Thoracic aorta (tissue), 2 donors: ENCODE data around the gene SLC41A3. TPM values are rescaled to one million over a fixed set of nuclear protein-coding genes. Genes with fewer than 3 reads are reported as not detected.
A peak's percentile ranks its signal among the peaks of the same experiment; 100 is the strongest.
"Not testable (repeated sequence)": the region's sequence is repeated elsewhere in the genome, so short reads cannot be mapped to it uniquely, and the experiment has no call there.

Experiments used
- ATAC-seq: fragments of 150-250 bp; one replicate; pipeline ENCODE4 v1.8.0; 2017; ENCODE audit warnings: low read depth; ENCODE audit not compliant: insufficient number of reproducible peaks, low FRiP score
- DNase-seq: peaks from one replicate; pipeline ENCODE4 v3.0.0-alpha.2; 2020; ENCODE audit warnings: low spot score
- H3K27ac ChIP-seq, 2 donors: fragments of 200-600 bp; sonication (generic); 1 replicate in 1 of 2; 2 replicates in 1 of 2; pipeline ENCODE4 v1.5.1; 2016; ENCODE audit warnings: mild to moderate bottlenecking in 2 of 2, moderate library complexity in 2 of 2
- H3K27me3 ChIP-seq: fragments of 200-600 bp; sonication (generic); replicated peaks from 2 replicates; pipeline ENCODE4 v1.6.0; 2016; ENCODE audit warnings: mild to moderate bottlenecking; ENCODE audit not compliant: insufficient read depth
- H3K36me3 ChIP-seq: fragments of 200-600 bp; sonication (generic); one replicate; pipeline ENCODE4 v1.5.1; 2016
- H3K4me1 ChIP-seq, 2 donors: fragments of 200-600 bp; sonication (generic); 1 replicate in 1 of 2; 2 replicates in 1 of 2; pipeline versions ENCODE4 v1.5.1 to v1.6.0; 2016; ENCODE audit warnings: low read depth in 2 of 2, mild to moderate bottlenecking in 1 of 2; ENCODE audit not compliant: control insufficient read depth in 1 of 2
- H3K4me3 ChIP-seq: fragments of 200-600 bp; sonication (generic); 2 replicates; pipeline ENCODE4 v1.5.1; 2016; ENCODE audit warnings: mild to moderate bottlenecking
- H3K9me3 ChIP-seq: fragments of 200-600 bp; sonication (generic); 2 replicates; pipeline ENCODE4 v1.5.1; 2016
- total RNA-seq, 2 donors: library from RNA; depleted of rRNA; stranded (reverse); fragments of >200 nt; gene quantifications; one replicate each; pipeline versions ENCODE4 v1.1.0 to v1.2.3, GENCODE V29; 2016
- TF ChIP-seq, protein P1 (sequence below): fragments of 200-600 bp; sonication (generic); IDR thresholded peaks from one replicate; pipeline ENCODE4 v1.5.1; 2019; ENCODE audit warnings: antibody characterized with exemption

SLC41A3 gene
- total RNA-seq, 2 donors from 2014 or later: 70.9 to 106 TPM

DNA sequence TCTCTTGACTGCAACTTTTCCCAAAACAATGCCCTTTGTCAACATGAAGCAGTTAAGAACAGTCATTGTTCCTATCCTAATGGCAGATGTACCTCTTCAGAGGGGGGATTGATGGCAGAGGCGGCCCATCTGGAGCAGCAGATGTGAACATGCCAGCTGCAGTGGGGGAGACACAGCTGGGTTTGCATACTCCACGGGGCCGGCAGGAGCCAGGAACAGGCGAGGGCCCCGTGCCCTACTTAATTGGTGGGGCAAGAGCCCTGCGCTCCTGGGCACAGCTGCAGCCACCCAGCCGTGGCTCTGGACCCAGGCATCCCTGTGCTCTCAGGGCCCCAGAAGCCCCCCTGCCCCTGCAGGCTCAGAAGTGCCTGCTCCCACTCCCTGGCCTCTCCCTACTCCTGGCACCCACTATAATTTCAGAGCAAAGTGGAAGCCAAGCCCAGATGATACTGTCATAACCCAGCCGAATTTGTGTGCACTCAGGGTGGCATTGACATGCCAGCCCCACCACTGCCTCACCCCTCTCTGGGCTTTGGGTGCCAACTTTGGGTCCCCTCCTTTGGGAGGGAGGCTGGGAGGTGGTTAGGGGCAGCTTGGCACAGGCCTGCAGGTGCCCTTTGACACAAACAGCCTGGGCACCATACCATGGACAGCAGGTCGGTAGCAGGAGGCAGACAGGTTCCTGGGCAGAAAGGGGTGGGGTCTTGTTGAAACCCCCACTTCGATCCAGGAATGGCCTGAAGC, 80.3 kb downstream of the SLC41A3 start:
- no peak overlapping the region for H3K27ac ChIP-seq
- no peak overlapping the region for H3K4me3 ChIP-seq
- no peak for DNase-seq
- ATAC-seq: no peak
- peaks cover 8% of the 10 kb centered on the region for H3K36me3 ChIP-seq
- no peaks in the 10 kb centered on the region for H3K27me3 ChIP-seq
- no peaks in the 10 kb centered on the region for H3K4me1 ChIP-seq
- TF ChIP-seq, protein P1, sequence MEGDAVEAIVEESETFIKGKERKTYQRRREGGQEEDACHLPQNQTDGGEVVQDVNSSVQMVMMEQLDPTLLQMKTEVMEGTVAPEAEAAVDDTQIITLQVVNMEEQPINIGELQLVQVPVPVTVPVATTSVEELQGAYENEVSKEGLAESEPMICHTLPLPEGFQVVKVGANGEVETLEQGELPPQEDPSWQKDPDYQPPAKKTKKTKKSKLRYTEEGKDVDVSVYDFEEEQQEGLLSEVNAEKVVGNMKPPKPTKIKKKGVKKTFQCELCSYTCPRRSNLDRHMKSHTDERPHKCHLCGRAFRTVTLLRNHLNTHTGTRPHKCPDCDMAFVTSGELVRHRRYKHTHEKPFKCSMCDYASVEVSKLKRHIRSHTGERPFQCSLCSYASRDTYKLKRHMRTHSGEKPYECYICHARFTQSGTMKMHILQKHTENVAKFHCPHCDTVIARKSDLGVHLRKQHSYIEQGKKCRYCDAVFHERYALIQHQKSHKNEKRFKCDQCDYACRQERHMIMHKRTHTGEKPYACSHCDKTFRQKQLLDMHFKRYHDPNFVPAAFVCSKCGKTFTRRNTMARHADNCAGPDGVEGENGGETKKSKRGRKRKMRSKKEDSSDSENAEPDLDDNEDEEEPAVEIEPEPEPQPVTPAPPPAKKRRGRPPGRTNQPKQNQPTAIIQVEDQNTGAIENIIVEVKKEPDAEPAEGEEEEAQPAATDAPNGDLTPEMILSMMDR: no peak
- H3K9me3 ChIP-seq: no peaks in the 10 kb centered on the region

DNA sequence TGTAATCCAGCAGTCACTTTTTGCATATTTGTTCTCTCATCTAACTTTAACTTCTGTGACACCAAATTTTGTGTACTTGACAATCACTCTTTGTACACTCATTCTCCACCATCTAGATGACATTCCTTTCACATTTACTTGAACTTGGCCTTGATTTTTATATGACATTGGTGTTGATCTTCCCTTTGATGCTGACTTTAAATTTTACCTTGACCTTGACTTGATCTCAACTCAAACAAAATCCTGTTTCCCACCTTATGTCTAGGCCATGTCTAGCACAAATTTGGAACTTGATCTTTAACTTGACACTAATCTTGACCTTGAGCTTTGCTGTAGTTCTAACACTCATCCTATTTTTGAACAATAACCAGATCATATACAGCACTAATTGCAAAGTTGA, 81.7 kb downstream of the SLC41A3 start:
- no peak overlapping the region for H3K4me3 ChIP-seq
- no peaks in the 10 kb centered on the region for H3K27me3 ChIP-seq
- no peak overlapping the region for H3K27ac ChIP-seq
- H3K36me3 ChIP-seq: peaks cover 3% of the 10 kb centered on the region
- DNase-seq (no peak), ATAC-seq (no peak)
- no peaks in the 10 kb centered on the region for H3K4me1 ChIP-seq
- TF ChIP-seq, protein P1: no peak
- no peaks in the 10 kb centered on the region for H3K9me3 ChIP-seq

DNA sequence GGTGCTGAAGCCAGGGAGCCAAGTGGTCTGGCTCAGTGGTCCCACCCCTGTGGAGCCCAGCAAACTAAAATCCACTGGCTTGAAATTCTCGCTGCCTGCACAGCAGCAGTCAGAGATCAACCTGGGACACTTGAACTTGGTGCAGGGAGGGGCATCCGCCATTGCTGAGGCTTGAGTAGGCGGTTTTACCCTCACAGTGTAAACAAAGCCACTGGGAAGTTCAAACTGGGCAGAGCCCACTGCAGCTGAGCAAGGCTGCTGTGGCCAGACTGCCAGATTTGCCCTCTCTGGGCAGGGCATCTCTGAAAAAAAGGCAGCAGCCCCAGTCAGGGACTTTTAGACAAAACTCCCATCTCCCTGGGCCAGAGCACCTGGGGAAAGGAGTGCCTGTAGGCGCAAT, 87.2 kb downstream of the SLC41A3 start:
- not testable (repeated sequence) for DNase-seq, H3K9me3 ChIP-seq, ATAC-seq

DNA sequence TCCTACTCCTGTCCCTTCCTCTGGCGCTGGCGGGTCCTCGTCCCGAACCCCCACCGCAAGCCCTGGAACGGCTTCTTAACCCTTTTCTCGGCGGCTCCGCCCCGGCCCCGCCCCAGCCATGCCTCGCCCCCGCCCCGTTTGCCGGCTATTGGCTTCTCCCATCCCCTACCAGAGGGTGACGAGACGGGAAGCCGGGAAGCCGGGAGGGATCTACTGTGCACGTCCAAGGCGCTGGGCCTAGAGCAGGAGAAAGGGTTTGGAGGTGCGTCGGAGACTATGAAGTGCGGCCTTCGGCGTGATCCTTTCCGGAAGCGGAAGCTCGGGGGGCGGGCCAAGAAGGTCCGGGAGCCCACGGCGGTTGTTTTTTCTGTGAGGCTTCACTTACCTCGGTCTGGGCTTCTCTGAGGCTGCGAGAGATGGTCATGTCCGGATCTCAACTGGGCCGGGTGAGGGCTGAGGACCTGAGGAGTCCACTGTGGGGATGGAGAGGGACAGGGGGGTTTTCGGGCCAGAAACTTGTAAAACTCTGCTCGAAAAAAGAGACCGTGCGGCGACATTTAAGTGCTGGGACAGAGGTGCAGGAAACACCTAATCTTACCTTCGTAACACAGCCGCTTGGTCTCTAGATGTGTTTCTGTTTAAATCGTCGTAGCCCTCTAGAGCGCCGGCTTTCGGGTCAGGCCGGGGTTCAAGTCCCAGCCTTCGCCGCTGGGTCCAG, 93.5 kb downstream of the SLC41A3 start:
- Histone ChIP-seq H3K36me3 (no peaks in the 10 kb centered on the region), H3K4me1 (peaks cover 0 to 11% of the 10 kb centered on the region in 2 donors), H3K27ac (peak overlapping the region; percentile 63), H3K4me3 (peak overlapping the region; percentile 71), H3K9me3 (no peaks in the 10 kb centered on the region), H3K27me3 (no peaks in the 10 kb centered on the region)
- peak; percentile 79 for ATAC-seq
- DNase-seq: peak; percentile 76
- TF ChIP-seq, protein P1: no peak

More for the DNA sequence above, 87.2 kb downstream of the SLC41A3 start:
- not testable (repeated sequence) for H3K4me3 ChIP-seq, H3K4me1 ChIP-seq, H3K27me3 ChIP-seq, H3K27ac ChIP-seq, H3K36me3 ChIP-seq

DNA sequence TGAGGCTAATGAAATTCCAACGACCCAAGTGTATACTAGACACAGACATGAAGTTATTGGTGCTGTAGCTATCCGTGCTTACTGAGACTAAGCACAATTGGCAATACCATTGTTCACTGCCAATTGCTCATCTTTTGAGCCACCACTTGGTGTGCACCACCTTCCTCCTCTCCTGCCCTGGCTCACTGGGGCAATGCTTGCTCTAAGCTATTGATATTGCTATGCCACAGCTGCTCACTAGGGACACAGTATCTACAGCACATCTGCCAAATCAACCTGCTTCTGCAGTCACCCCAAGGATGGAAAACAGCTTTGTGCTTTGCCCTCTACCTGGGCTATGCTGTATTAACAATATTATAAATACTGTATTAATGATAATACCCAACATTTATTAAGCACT, 99.0 kb downstream of the SLC41A3 start:
- H3K9me3 ChIP-seq, H3K27me3 ChIP-seq, DNase-seq, H3K27ac ChIP-seq, H3K4me3 ChIP-seq, H3K36me3 ChIP-seq, H3K4me1 ChIP-seq, ATAC-seq: not testable (repeated sequence)

DNA sequence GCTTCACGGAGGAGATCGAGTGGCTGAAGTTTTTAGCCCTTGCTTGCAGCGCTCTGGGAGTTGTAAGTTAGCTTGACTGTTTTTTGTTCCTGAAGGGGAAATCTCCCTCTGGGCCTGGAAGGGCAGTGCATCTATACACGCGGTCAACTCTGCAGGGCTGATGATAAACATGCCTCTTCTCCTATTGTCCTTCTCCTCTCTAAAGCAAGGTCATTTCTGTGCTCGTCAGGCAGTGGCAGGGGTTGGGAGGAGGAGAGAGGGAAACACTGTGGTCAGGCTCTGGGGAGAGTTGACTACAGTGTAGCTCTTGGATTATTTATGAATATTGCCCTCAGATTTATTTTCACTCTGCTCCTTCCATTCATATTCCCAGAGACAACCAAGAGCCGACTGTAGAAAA, 106.8 kb downstream of the SLC41A3 start:
- H3K36me3 ChIP-seq, H3K27me3 ChIP-seq, H3K4me1 ChIP-seq, H3K9me3 ChIP-seq, H3K27ac ChIP-seq, ATAC-seq, H3K4me3 ChIP-seq, DNase-seq: not testable (repeated sequence)

DNA sequence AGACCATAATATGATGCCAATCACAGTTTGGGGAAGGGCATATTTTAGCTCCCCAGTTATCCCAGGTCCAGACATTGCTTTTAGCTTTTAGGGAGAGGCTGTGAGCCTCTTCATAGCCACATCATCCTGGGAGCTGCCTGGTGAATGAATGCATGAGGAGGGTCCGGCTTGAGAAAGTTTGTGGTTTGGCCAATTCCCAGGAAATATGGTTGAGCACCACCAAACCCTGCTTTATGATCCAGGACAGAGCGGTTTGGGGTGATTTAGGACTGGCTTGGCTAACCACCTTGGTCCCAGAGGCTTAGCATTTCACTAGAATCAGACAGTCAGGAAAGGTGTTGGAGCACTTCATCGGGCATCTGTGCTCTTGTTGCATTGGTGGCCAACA, 107.9 kb downstream of the SLC41A3 start:
- H3K36me3 ChIP-seq, ATAC-seq, DNase-seq, H3K9me3 ChIP-seq, H3K27ac ChIP-seq, H3K4me3 ChIP-seq, H3K27me3 ChIP-seq: not testable (repeated sequence)
- H3K4me1 ChIP-seq: peaks cover 0 to 13% of the 10 kb centered on the region in 2 donors

DNA sequence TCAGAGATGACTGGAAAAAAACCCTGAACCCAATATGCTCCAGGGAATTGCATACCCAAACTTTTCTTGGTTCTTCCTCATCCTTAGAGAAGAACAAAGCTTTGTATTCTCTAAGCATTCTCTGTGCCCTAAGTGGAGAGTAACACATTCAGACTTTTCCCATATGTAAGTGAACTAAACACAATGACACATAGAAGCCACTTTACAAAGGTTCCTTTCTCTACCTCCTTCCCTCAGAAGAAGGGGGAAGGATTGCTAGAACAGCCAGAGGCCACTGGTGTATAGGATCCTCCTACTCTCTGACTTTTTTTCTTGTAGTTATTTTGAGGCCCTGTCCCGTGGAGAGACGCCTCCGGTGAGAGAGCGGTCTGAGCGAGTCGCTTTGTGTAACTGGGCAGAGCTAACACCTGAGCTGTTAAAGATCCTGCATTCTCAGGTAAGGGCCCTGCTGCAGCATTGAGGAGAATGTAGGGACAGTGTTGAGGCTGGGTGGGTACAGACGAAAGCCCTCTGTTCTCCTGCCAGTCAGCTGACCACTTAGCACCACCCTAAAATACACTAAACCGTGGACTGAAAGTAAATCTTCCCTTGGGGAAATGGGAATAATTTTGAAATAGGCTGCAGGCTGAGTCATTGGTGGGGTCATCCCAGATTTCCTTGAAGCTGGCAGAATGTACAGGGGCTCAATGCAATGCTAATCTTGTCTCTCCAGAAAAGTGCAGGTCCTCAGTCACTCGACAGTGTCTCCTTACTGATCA, 108.5 kb downstream of the SLC41A3 start:
- not testable (repeated sequence) for H3K27me3 ChIP-seq, DNase-seq, H3K4me3 ChIP-seq, H3K9me3 ChIP-seq, H3K36me3 ChIP-seq, H3K27ac ChIP-seq, ATAC-seq
- H3K4me1 ChIP-seq: peaks cover 0 to 13% of the 10 kb centered on the region in 2 donors
